ENCODE data around the gene HSPA4.
"Not testable (repeated sequence)": the region's sequence is repeated elsewhere in the genome, so short reads cannot be mapped to it uniquely, and the experiment has no call there.

Gene HSPA4

GRCh38 chr5:133036677-133037076 is 15.1 kb upstream of the HSPA4 start:
- not testable (repeated sequence) for H3K4me1 ChIP-seq (ENCODE audit: insufficient read depth, low read length); H3K9ac ChIP-seq (ENCODE audit: low read depth, low read length); H3K9me3 ChIP-seq (ENCODE audit: control insufficient read depth, insufficient read depth, low read length); H3K36me3 ChIP-seq (ENCODE audit: insufficient read depth, low read length)

- H3K9me3 ChIP-seq (ENCODE audit: control insufficient read depth, insufficient read depth, low read length), result no peaks in the 10 kb centered on the region
- H3K9ac ChIP-seq (ENCODE audit: low read depth, low read length), result no peak overlapping the region; the same call in 1 of the 2 replicates
- H3K4me1 ChIP-seq (ENCODE audit: insufficient read depth, low read length), result peaks cover 6% of the 10 kb centered on the region
- H3K36me3 ChIP-seq (ENCODE audit: insufficient read depth, low read length), result no peaks in the 10 kb centered on the region
These were observed 10.5 kb upstream of the HSPA4 start for GRCh38 chr5:133041157-133041784.

GRCh38 chr5:133041910-133042309 is 9.9 kb upstream of the HSPA4 start:
- Histone ChIP-seq H3K36me3 (ENCODE audit: insufficient read depth, low read length) (no peaks in the 10 kb centered on the region), H3K9me3 (ENCODE audit: control insufficient read depth, insufficient read depth, low read length) (no peaks in the 10 kb centered on the region), H3K9ac (ENCODE audit: low read depth, low read length) (no peak overlapping the region), H3K4me1 (ENCODE audit: insufficient read depth, low read length) (peaks cover 6% of the 10 kb centered on the region)

- peaks cover 13% of the 10 kb centered on the region; the same call in 1 of the 2 replicates for H3K4me1 ChIP-seq (ENCODE audit: insufficient read depth, low read length)
- not testable (repeated sequence) for H3K9me3 ChIP-seq (ENCODE audit: control insufficient read depth, insufficient read depth, low read length); H3K9ac ChIP-seq (ENCODE audit: low read depth, low read length); H3K36me3 ChIP-seq (ENCODE audit: insufficient read depth, low read length)
These were observed 5.3 kb upstream of the HSPA4 start for GRCh38 chr5:133046560-133046959.

- Histone ChIP-seq H3K36me3 (ENCODE audit: insufficient read depth, low read length) (no peaks in the 10 kb centered on the region), H3K9me3 (ENCODE audit: control insufficient read depth, insufficient read depth, low read length) (no peaks in the 10 kb centered on the region), H3K4me1 (ENCODE audit: insufficient read depth, low read length) (peaks cover 12% of the 10 kb centered on the region; the same call in 1 of the 2 replicates), H3K9ac (ENCODE audit: low read depth, low read length) (no peak overlapping the region)
These were observed 4.4 kb upstream of the HSPA4 start for GRCh38 chr5:133047404-133047803.

GRCh38 chr5:133048993-133049725 is 2.7 kb upstream of the HSPA4 start:
- H3K4me1 ChIP-seq (ENCODE audit: insufficient read depth, low read length), result peaks cover 12% of the 10 kb centered on the region; the same call in 1 of the 2 replicates
- H3K36me3 ChIP-seq (ENCODE audit: insufficient read depth, low read length), result no peaks in the 10 kb centered on the region
- no peak overlapping the region for H3K9ac ChIP-seq (ENCODE audit: low read depth, low read length)
- no peaks in the 10 kb centered on the region for H3K9me3 ChIP-seq (ENCODE audit: control insufficient read depth, insufficient read depth, low read length)

GRCh38 chr5:133049726-133050048 is 2.1 kb upstream of the HSPA4 start:
- Histone ChIP-seq H3K9me3 (ENCODE audit: control insufficient read depth, insufficient read depth, low read length) (no peaks in the 10 kb centered on the region), H3K4me1 (ENCODE audit: insufficient read depth, low read length) (peaks cover 17% of the 10 kb centered on the region; the same call in 1 of the 2 replicates), H3K9ac (ENCODE audit: low read depth, low read length) (no peak overlapping the region), H3K36me3 (ENCODE audit: insufficient read depth, low read length) (no peaks in the 10 kb centered on the region)

- Histone ChIP-seq H3K9me3 (ENCODE audit: control insufficient read depth, insufficient read depth, low read length) (no peaks in the 10 kb centered on the region), H3K4me1 (ENCODE audit: insufficient read depth, low read length) (peaks cover 18% of the 10 kb centered on the region; the same call in 1 of the 2 replicates), H3K9ac (ENCODE audit: low read depth, low read length) (peak overlapping the region; percentile 95), H3K36me3 (ENCODE audit: insufficient read depth, low read length) (no peaks in the 10 kb centered on the region)
These were observed 1.3 kb upstream of the HSPA4 start for GRCh38 chr5:133050521-133050920.

- H3K36me3 ChIP-seq (ENCODE audit: insufficient read depth, low read length), result no peaks in the 10 kb centered on the region
- H3K9ac ChIP-seq (ENCODE audit: low read depth, low read length), result peak overlapping the region; percentile 95
- H3K4me1 ChIP-seq (ENCODE audit: insufficient read depth, low read length), result peaks cover 18% of the 10 kb centered on the region; the same call in 1 of the 2 replicates
- H3K9me3 ChIP-seq (ENCODE audit: control insufficient read depth, insufficient read depth, low read length), result no peaks in the 10 kb centered on the region
These were observed 712 bp upstream of the HSPA4 start for GRCh38 chr5:133051061-133051541.

- peak overlapping the region; percentile 95 for H3K9ac ChIP-seq (ENCODE audit: low read depth, low read length)
- H3K9me3 ChIP-seq (ENCODE audit: control insufficient read depth, insufficient read depth, low read length), result no peaks in the 10 kb centered on the region
- no peaks in the 10 kb centered on the region for H3K36me3 ChIP-seq (ENCODE audit: insufficient read depth, low read length)
- H3K4me1 ChIP-seq (ENCODE audit: insufficient read depth, low read length), result peaks cover 18% of the 10 kb centered on the region; the same call in 1 of the 2 replicates
These were observed 733 bp downstream of the HSPA4 start for GRCh38 chr5:133052317-133053175.

GRCh38 chr5:133053448-133053847 is 1.6 kb downstream of the HSPA4 start:
- Histone ChIP-seq H3K36me3 (ENCODE audit: insufficient read depth, low read length) (no peaks in the 10 kb centered on the region), H3K4me1 (ENCODE audit: insufficient read depth, low read length) (peaks cover 18% of the 10 kb centered on the region; the same call in 1 of the 2 replicates), H3K9me3 (ENCODE audit: control insufficient read depth, insufficient read depth, low read length) (no peaks in the 10 kb centered on the region), H3K9ac (ENCODE audit: low read depth, low read length) (peak overlapping the region; percentile 95; the same call in 1 of the 2 replicates)

- Histone ChIP-seq H3K9me3 (ENCODE audit: control insufficient read depth, insufficient read depth, low read length) (no peaks in the 10 kb centered on the region), H3K9ac (ENCODE audit: low read depth, low read length) (no peak overlapping the region), H3K4me1 (ENCODE audit: insufficient read depth, low read length) (peaks cover 6% of the 10 kb centered on the region; the same call in 1 of the 2 replicates), H3K36me3 (ENCODE audit: insufficient read depth, low read length) (no peaks in the 10 kb centered on the region)
These were observed 3.1 kb downstream of the HSPA4 start for GRCh38 chr5:133054697-133055471.

- Histone ChIP-seq H3K36me3 (ENCODE audit: insufficient read depth, low read length) (no peaks in the 10 kb centered on the region), H3K4me1 (ENCODE audit: insufficient read depth, low read length) (0 out of 2 replicates have a peak, but pooled peaks cover 8% of the 10 kb centered on the region), H3K9ac (ENCODE audit: low read depth, low read length) (no peak overlapping the region), H3K9me3 (ENCODE audit: control insufficient read depth, insufficient read depth, low read length) (no peaks in the 10 kb centered on the region)
These were observed 5.1 kb downstream of the HSPA4 start for GRCh38 chr5:133056891-133057290.

- Histone ChIP-seq H3K4me1 (ENCODE audit: insufficient read depth, low read length) (0 out of 2 replicates have a peak, but pooled peaks cover 10% of the 10 kb centered on the region), H3K36me3 (ENCODE audit: insufficient read depth, low read length) (no peaks in the 10 kb centered on the region), H3K9me3 (ENCODE audit: control insufficient read depth, insufficient read depth, low read length) (no peaks in the 10 kb centered on the region), H3K9ac (ENCODE audit: low read depth, low read length) (no peak overlapping the region)
These were observed 7.8 kb downstream of the HSPA4 start for GRCh38 chr5:133059621-133060020.
